LNCaP clone FGC (cell line): Measurements from ENCODE around the gene SLC30A10.
"Not testable (repeated sequence)": the region's sequence is repeated elsewhere in the genome, so short reads cannot be mapped to it uniquely, and the experiment has no call there.

Experiments used
- DNase-seq: peaks from one replicate; pipeline ENCODE4 v3.0.0-alpha.2; 2011; ENCODE audit warnings: low read depth
- H3K4me3 ChIP-seq: 2 replicates; pipeline ENCODE4 v1.5.1; 2011; ENCODE audit warnings: mild to moderate bottlenecking, low read depth, low read length, control low read depth
- TF ChIP-seq, protein P1 (sequence below): IDR thresholded peaks from 2 replicates; pipeline ENCODE4 v1.5.1; 2012; ENCODE audit warnings: mild to moderate bottlenecking; ENCODE audit not compliant: control insufficient read depth, insufficient read depth; ENCODE audit errors: extremely low read depth

The SLC30A10 gene

DNA sequence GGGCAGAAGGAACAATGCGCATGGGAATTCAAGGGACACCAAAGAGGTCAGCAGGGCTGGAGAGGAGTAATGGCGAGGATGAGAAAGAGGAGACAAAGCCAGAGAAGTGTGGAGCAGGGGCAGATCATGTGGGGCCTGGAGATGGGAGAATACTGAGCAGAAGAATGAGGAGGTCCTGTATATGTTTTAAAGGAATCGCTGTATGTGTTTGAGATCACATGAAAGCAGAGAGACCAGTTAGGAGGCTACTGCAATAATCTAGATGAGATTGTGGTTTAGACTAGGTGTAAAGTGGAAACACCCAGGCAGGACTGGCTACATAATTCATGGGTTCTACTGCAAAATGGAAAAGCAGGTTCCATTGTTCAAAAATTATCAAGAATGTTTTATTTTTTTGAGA is 33.3 kb upstream of the SLC30A10 start:
- DNase-seq: no peak
- TF ChIP-seq, protein P1, sequence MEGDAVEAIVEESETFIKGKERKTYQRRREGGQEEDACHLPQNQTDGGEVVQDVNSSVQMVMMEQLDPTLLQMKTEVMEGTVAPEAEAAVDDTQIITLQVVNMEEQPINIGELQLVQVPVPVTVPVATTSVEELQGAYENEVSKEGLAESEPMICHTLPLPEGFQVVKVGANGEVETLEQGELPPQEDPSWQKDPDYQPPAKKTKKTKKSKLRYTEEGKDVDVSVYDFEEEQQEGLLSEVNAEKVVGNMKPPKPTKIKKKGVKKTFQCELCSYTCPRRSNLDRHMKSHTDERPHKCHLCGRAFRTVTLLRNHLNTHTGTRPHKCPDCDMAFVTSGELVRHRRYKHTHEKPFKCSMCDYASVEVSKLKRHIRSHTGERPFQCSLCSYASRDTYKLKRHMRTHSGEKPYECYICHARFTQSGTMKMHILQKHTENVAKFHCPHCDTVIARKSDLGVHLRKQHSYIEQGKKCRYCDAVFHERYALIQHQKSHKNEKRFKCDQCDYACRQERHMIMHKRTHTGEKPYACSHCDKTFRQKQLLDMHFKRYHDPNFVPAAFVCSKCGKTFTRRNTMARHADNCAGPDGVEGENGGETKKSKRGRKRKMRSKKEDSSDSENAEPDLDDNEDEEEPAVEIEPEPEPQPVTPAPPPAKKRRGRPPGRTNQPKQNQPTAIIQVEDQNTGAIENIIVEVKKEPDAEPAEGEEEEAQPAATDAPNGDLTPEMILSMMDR: no peak
- H3K4me3 ChIP-seq: no peak overlapping the region

DNA sequence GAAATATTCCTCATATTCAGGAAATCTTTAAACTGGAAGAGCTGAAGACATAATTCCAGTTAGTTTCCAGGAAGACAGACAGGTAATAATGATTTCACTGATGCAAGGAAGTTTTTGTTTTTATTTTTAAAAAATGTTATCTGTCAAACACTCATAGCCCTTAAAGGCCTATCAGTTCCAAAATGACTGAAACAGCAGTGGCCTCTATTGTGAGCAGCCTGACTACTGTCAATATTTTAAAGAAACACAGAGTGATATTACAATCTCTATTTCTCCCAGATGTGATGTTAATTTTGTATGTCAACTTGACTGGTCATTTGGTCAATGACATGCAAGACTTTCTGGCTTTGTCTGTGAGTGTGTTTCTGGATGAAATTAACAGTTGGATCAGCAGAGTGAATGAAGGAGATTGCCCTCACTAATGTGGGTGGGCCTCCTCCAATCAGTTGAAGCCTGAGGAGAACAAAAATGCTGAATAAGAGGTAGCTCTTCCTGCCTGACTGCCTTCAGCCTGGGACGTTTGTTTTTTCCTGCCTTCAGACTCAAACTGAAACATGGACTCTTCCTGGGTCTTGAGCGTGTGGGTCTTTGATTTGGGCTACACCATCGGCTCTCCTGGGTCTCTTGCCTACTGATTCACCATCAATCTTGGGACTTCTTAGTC is 31.3 kb upstream of the SLC30A10 start:
- no peak for DNase-seq
- H3K4me3 ChIP-seq: peak overlapping the region; percentile 36
- TF ChIP-seq, protein P1: no peak

DNA sequence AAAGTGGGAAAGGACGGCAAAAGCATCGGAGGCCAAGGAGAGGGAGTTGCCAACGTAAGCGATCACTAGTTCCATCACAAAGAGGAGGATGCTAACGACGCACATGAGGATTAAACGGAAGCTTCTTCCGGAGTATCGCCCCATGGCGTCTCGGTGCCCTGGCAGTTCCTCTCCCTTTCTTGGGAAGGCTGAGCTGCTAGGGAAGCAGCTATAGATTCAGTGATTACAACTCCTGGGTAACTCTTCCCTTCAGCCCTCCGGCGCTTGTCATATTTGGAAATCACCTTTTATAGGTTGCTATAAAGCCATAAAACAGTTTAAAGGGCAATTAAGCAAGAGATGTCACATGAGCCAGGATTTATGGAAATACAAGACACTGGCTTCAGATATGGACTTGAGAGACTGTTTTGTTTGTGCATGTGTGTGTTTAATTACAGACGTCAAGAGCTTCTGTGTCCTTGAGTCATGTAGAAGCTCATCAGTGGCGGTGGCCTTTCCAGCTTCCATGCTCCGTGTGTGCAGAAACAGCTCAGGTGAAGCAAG is 30.6 kb upstream of the SLC30A10 start:
- TF ChIP-seq, protein P1: no peak
- peak; percentile 97 for DNase-seq
- peak overlapping the region; percentile 36 for H3K4me3 ChIP-seq

DNA sequence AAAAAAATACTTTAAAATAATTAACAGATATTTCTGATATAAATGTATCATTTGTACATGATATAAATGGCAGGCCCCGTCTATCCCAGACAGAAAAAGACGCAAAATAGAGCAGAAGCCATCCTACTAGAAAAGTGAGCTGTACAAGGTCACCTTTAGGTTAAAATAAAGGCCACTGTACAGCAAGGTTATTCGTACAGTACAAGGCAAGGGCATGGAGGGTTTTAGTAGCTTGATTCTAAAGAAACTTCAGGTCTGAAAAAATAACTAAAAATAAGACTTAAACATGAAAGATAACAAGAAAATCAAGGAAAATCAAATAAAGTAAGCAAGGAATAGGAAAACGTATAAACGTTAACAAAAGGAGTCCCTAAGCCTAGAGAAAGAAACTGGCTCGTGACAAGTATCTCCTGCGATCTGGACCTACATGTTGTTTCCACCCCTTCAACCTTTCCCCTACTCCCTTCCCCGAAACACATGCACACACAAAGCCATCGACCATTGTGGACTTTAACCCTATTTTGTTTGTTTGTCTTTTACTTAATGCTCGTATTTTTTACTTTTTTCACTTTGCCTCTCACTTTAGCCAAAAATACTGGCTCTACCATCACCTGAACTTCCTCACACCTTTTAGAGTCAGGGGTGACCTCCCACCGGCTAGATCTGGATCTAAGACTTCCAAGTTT is 26.5 kb upstream of the SLC30A10 start:
- no peak for DNase-seq
- TF ChIP-seq, protein P1: no peak
- H3K4me3 ChIP-seq: no peak overlapping the region

DNA sequence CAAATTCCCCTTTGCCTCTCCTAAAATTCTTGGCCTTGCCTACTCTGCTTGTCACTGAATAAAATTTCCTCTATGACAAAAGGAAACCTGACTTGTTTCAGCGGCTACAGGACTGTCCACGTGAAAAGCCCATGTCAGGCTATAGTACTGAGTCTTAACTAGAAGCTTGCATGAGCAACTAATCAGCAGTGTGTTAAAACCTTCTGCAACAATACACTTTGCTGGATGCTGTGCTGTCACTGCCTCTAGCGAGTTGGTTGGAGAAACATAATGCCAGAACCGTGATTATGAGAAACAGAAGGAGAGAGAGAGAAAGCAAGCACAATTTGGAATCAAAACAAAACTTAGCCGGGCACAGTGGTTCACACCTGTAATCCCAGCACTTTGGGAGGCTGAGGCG is 25.7 kb upstream of the SLC30A10 start:
- TF ChIP-seq, protein P1: no peak
- DNase-seq: no peak
- H3K4me3 ChIP-seq: no peak overlapping the region

DNA sequence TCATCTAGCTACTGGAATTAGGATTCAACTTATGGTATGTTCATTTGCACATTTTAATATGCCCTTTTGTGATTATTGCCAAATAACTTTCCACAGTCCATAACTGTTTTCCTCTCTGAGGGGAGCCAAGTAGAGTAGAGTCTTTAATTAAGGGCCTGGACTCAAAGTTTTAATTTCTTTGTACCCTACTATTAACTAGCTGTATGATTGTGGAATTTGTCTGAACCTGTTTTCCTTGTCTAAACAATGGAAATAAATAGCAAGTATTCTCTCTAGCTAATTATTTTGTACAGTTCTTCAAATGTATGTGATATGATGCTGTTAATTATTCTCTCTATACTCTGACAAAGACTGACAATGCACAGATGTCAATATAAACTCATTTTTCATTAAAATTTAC is 24.0 kb upstream of the SLC30A10 start:
- no peak for DNase-seq
- no peak overlapping the region for H3K4me3 ChIP-seq
- TF ChIP-seq, protein P1: no peak

DNA sequence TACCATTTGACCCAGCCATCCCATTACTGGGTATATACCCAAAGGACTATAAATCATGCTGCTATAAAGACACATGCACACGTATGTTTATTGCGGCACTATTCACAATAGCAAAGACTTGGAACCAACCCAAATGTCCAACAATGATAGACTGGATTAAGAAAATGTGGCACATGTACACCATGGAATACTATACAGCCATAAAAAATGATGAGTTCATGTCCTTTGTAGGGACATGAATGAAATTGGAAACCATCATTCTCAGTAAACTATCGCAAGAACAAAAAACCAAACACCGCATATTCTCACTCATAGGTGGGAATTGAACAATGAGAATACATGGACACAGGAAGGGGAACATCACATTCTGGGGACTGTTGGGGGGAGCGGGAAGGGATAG is 20.9 kb upstream of the SLC30A10 start:
- DNase-seq, H3K4me3 ChIP-seq: not testable (repeated sequence)

DNA sequence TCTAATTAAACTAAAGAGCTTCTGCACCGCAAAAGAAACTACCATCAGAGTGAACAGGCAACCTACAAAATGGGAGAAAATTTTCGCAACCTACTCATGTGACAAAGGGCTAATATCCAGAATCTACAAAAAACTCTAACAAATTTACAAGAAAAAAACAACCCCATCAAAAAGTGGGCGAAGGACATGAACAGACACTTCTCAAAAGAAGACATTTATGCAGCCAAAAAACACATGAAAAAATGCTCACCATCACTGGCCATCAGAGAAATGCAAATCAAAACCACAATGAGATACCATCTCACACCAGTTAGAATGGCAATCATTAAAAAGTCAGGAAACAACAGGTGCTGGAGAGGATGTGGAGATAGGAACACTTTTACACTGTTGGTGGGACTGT is 20.4 kb upstream of the SLC30A10 start:
- not testable (repeated sequence) for DNase-seq, H3K4me3 ChIP-seq
